ENCODE results near the gene SYTL3.

- no peak for TF ChIP-seq CTCF (IDR thresholded peaks at IDR 0.05)
- TF ChIP-seq POLR2A (IDR thresholded peaks at IDR 0.05; ENCODE audit: low read depth): no peak
- no peak for TF ChIP-seq EP300 (IDR thresholded peaks at IDR 0.05)
These were observed 119.4 kb downstream of the SYTL3 start for GRCh38 chr6:158769234-158769770.
